ENCODE data around the gene PARP4.
A peak's percentile ranks its signal among the peaks of the same experiment; 100 is the strongest.
"Not testable (repeated sequence)": the region's sequence is repeated elsewhere in the genome, so short reads cannot be mapped to it uniquely, and the experiment has no call there.

The PARP4 gene

GRCh38 chr13:24386816-24387708, 125.5 kb downstream of the PARP4 start:
- Histone ChIP-seq H3K27me3 (no peaks in the 10 kb centered on the region), H3K9me3 (replicated peaks in 1 of 11) (no peaks in the 10 kb centered on the region), H3K4me3 (no peak overlapping the region), H3K27ac (peak overlapping the region in 1 of 11 experiments; percentile 25; a peak in 1 of 22 replicates), H3K4me1 (no peaks in the 10 kb centered on the region; a peak in 1 of 20 replicates), H3K36me3 (no peaks in the 10 kb centered on the region), H3K9ac (no peak overlapping the region), H4K20me1 (no peaks in the 10 kb centered on the region), H3K4me2 (no peak overlapping the region)
- TF ChIP-seq Cebpa-rat (IDR thresholded peaks at IDR 0.05), result no peak

DNA sequence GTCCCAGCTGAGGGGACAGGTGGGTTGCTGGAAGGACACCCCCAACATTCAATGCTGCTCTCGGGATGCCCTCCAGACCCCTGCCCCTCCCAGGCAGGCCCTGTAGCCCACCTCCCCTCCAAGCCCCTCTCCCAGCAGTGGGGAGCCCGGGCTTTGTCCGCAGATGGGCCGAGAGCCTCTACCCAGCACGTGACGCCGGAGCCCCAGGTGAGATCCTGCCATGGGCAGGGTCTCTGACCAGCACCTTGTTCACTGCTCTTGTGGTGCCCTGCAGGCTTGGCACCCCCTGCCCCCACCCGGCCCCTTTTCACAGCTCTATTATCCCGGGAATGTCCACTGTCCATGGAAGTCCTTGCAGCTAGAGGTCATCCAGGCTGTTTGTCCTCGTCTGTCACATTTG, 126.7 kb downstream of the PARP4 start:
- H3K4me2 ChIP-seq, result no peak overlapping the region
- no peak overlapping the region for H3K27ac ChIP-seq
- H4K20me1 ChIP-seq, result no peaks in the 10 kb centered on the region
- H3K36me3 ChIP-seq, result no peaks in the 10 kb centered on the region
- H3K9me3 ChIP-seq (replicated peaks in 1 of 11), result no peaks in the 10 kb centered on the region
- peaks cover 0 to 8% (median 0%) of the 10 kb centered on the region in 10 experiments; a peak in 3 of 20 replicates for H3K4me1 ChIP-seq
- no peaks in the 10 kb centered on the region for H3K27me3 ChIP-seq
- no peak overlapping the region for H3K9ac ChIP-seq
- no peak overlapping the region for H3K4me3 ChIP-seq
- no peak for TF ChIP-seq Cebpa-rat (IDR thresholded peaks at IDR 0.05)

DNA sequence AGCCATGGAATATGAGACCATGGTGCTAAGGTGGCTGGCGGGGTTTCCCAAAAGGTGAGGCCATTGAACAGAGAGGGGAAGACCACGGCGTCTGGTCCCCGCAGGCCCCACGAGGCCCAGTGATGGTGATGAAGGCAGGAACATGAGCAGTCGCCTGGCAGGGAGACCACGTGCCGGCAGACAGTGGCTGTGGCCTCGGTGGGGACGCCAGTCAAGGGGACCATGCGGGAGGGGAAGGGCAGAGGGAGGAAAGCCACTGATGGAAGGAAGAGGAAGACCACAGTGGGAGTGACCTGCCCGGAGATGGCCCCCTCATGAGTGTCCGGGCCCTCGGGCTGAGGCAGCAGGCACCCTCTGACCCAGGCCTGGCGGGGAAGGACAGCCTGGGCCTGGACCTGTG, 127.6 kb downstream of the PARP4 start:
- not testable (repeated sequence) for H3K9ac ChIP-seq; H3K4me2 ChIP-seq; H3K4me3 ChIP-seq; H3K36me3 ChIP-seq; H4K20me1 ChIP-seq; H3K27me3 ChIP-seq; H3K27ac ChIP-seq; H3K9me3 ChIP-seq (replicated peaks in 1 of 11)
- peaks cover 0 to 13% (median 0%) of the 10 kb centered on the region in 10 experiments; a peak in 6 of 20 replicates for H3K4me1 ChIP-seq

DNA sequence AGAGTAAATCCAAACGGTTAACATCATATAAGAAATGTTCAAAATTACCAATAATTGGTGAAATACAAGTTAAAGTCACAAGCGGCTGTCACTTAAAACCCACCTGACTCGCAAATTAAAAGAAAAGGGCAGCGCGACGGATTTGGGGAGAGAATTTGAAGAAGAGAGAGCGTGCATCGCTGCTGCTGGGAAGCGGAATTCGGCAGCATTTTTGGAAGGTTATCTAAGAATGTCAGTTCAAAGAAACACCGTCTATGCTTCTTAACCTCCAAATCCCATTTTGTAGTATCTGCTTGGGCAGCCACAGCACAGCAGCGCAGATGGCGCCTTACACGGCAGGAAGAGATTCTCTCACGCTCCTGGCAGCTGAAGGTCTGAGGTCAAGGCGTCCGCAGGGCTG, 128.5 kb downstream of the PARP4 start:
- H3K9ac ChIP-seq; H4K20me1 ChIP-seq; H3K4me3 ChIP-seq; H3K27me3 ChIP-seq; H3K4me2 ChIP-seq; H3K36me3 ChIP-seq; H3K9me3 ChIP-seq (replicated peaks in 1 of 11); H3K27ac ChIP-seq: not testable (repeated sequence)
- H3K4me1 ChIP-seq, result peaks cover 0 to 21% (median 2%) of the 10 kb centered on the region in 10 experiments; a peak in 8 of 20 replicates

GRCh38 chr13:24381541-24382265, 130.9 kb downstream of the PARP4 start:
- H3K9ac ChIP-seq, result no peak overlapping the region; a peak in 1 of 22 replicates
- peaks cover 0 to 21% (median 2%) of the 10 kb centered on the region in 10 experiments; a peak in 8 of 20 replicates for H3K4me1 ChIP-seq
- H4K20me1 ChIP-seq, result no peaks in the 10 kb centered on the region
- no peaks in the 10 kb centered on the region for H3K9me3 ChIP-seq (replicated peaks in 1 of 11)
- H3K4me3 ChIP-seq, result no peak overlapping the region
- no peak overlapping the region; a peak in 2 of 22 replicates for H3K4me2 ChIP-seq
- no peaks in the 10 kb centered on the region for H3K36me3 ChIP-seq
- peak overlapping the region in 8 of 11 experiments; percentile 26 to 77 (median 58); a peak in 14 of 22 replicates for H3K27ac ChIP-seq
- H3K27me3 ChIP-seq, result no peaks in the 10 kb centered on the region
- no peak for TF ChIP-seq Cebpa-rat (IDR thresholded peaks at IDR 0.05)

DNA sequence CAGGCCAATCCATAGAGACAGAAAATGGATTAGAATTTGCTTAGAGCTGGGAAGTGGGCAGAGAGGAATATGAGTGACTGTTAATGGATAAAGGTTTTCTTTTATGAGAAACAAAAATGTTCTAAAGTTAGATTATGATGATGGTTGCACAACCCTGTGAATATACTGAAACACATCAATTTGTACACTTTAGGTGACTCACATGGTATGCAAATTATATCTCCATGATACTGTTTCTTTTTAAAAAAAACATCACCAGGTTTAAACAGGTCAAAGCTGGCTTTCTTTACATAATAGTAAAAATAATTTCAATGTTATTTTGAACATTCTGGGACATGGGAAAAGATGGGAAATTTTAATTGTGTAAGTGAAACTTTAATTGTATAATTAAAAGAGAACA, 131.7 kb downstream of the PARP4 start:
- H3K4me3 ChIP-seq; H3K9me3 ChIP-seq (replicated peaks in 1 of 11); H3K36me3 ChIP-seq; H3K4me2 ChIP-seq; H4K20me1 ChIP-seq; H3K27me3 ChIP-seq; H3K9ac ChIP-seq: not testable (repeated sequence)
- peak overlapping the region in 8 of 11 experiments; percentile 29 to 77 (median 56); a peak in 14 of 22 replicates for H3K27ac ChIP-seq
- H3K4me1 ChIP-seq, result peaks cover 0 to 21% (median 2%) of the 10 kb centered on the region in 10 experiments; a peak in 8 of 20 replicates

DNA sequence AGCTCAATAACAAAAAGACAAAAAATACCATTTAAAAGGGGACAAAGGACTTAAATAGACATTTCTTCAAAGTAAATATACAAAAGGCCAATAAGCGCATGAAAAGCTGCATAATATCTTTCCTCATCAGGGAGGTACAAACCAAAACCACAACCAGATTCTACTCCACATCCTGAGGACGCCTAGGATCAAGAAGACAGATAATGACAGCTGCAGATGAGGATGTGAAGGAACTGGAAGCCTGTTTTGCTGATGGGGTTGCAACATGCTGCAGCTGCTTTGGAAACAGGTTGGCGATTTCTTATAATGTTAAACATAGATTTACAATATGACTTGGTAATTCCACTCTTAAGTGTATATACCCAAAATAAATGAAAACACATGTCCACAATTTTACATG, 132.4 kb downstream of the PARP4 start:
- H3K4me1 ChIP-seq, result peaks cover 0 to 21% (median 2%) of the 10 kb centered on the region in 10 experiments; a peak in 8 of 20 replicates
- peak overlapping the region in 3 of 11 experiments; percentile 5 to 35 (median 16); a peak in 4 of 22 replicates for H3K4me2 ChIP-seq

GRCh38 chr13:24371273-24371672, 141.3 kb downstream of the PARP4 start:
- H3K36me3 ChIP-seq; H3K9ac ChIP-seq; H3K4me2 ChIP-seq; H3K9me3 ChIP-seq (replicated peaks in 1 of 11); H3K27me3 ChIP-seq; H3K4me3 ChIP-seq; H4K20me1 ChIP-seq; H3K27ac ChIP-seq: not testable (repeated sequence)
- H3K4me1 ChIP-seq, result peaks cover 0 to 13% (median 8%) of the 10 kb centered on the region in 10 experiments; a peak in 10 of 20 replicates

More for the DNA sequence above, 132.4 kb downstream of the PARP4 start:
- H3K4me3 ChIP-seq; H3K9me3 ChIP-seq (replicated peaks in 1 of 11); H3K9ac ChIP-seq; H4K20me1 ChIP-seq; H3K36me3 ChIP-seq; H3K27me3 ChIP-seq: not testable (repeated sequence)
- peak overlapping the region in 8 of 11 experiments; percentile 56 to 77 (median 68); a peak in 15 of 22 replicates for H3K27ac ChIP-seq
- peak in 8 of 11 experiments; percentile 13 to 88 (median 70); a peak in 11 of 22 replicates for TF ChIP-seq Cebpa-rat (IDR thresholded peaks at IDR 0.05)

Data from BLaER1 treated with 17β-estradiol and CSF1 and Interleukin-3, amounts not matched to agents 10 nM and 100 nM (cell line).